K562 (cell line): ENCODE results near the gene PIGC. TPM values are rescaled to one million over a fixed set of nuclear protein-coding genes. Genes with fewer than 3 reads are reported as not detected.

ENCODE experiments used
- ASH1L ChIP-seq: fragments of 450-650 bp; IDR thresholded peaks from 2 replicates; pipeline ENCODE4 v1.6.1; 2018; ENCODE audit warnings: borderline replicate concordance, mild to moderate bottlenecking, low read depth; ENCODE audit not compliant: partially characterized antibody
- CBFA2T3 ChIP-seq: fragments of 450-650 bp; IDR thresholded peaks from 2 replicates; pipeline ENCODE4 v1.6.1; 2017
- CXXC5 ChIP-seq: fragments of 250-450 bp; sonication (Bioruptor Pico); IDR thresholded peaks from 2 replicates; pipeline ENCODE4 v1.8.0; 2022; ENCODE audit warnings: inconsistent platforms, mild to moderate bottlenecking, moderate library complexity
- E2F5 ChIP-seq: sonication (generic); formaldehyde crosslinking; IDR thresholded peaks from 2 replicates; pipeline ENCODE4 v1.8.0; 2022; ENCODE audit warnings: mild to moderate bottlenecking, missing genetic modification reagents
- EP300 ChIP-seq: IDR thresholded peaks from 2 replicates; pipeline ENCODE4 v1.6.1; 2012; ENCODE audit warnings: low read length, improper control_type of control experiment
- HDAC2 ChIP-seq: fragments of 450-650 bp; IDR thresholded peaks from 2 replicates; pipeline ENCODE4 v1.6.1; 2016; ENCODE audit warnings: mild to moderate bottlenecking
- KLF16 ChIP-seq: IDR thresholded peaks from 2 replicates; pipeline ENCODE4 v1.6.1; 2016; ENCODE audit warnings: antibody characterized with exemption
- MED1 ChIP-seq: sonication (generic); formaldehyde crosslinking; IDR thresholded peaks from 2 replicates; pipeline ENCODE4 v1.8.1; 2023; ENCODE audit warnings: missing genetic modification reagents, borderline replicate concordance
- MNT ChIP-seq, 2 experiments: fragments of 450-650 bp; conservative IDR thresholded peaks; 2 replicates each; pipeline ENCODE4 v1.6.1; 2017; ENCODE audit warnings: mild to moderate bottlenecking in 2 of 2, moderate library complexity in 2 of 2
- POLR2A ChIP-seq: fragments of 450-650 bp; conservative IDR thresholded peaks from 2 replicates; pipeline ENCODE4 v1.6.1; 2016
- PTTG1 ChIP-seq: fragments of 450-650 bp; IDR thresholded peaks from 2 replicates; pipeline ENCODE4 v1.6.1; 2016; ENCODE audit warnings: low read depth, mild to moderate bottlenecking, missing genetic modification characterization, missing compliant biosample characterization
- RERE ChIP-seq: sonication (generic); formaldehyde crosslinking; IDR thresholded peaks from 2 replicates; pipeline ENCODE4 v1.8.0; 2023; ENCODE audit warnings: missing genetic modification reagents, mild to moderate bottlenecking, borderline replicate concordance
- SIX5 ChIP-seq, 2 experiments: IDR thresholded peaks; 2 replicates each; pipeline ENCODE4 v1.6.1; 2011; ENCODE audit warnings: low read length in 2 of 2, borderline replicate concordance in 1 of 2, low read depth in 1 of 2, mild to moderate bottlenecking in 1 of 2, moderate library complexity in 1 of 2; ENCODE audit not compliant: insufficient read depth in 1 of 2
- STAT5A ChIP-seq: IDR thresholded peaks from 2 replicates; pipeline ENCODE4 v1.6.1; 2012; ENCODE audit warnings: low read length, inconsistent platforms, borderline replicate concordance
- TCF7L2 ChIP-seq: fragments of 150-350 bp; IDR thresholded peaks from 2 replicates; pipeline ENCODE4 v1.6.1; 2016; ENCODE audit warnings: low read depth, mild to moderate bottlenecking, low read length, moderate library complexity
- TEAD1 ChIP-seq, 2 experiments: fragments of 450-650 bp in 1 of 2; sonication (generic) in 1 of 2; formaldehyde crosslinking; IDR thresholded peaks; 2 replicates each; pipeline versions ENCODE4 v1.4.0 to v1.8.0; 2020 to 2022; ENCODE audit warnings: mild to moderate bottlenecking in 2 of 2, missing genetic modification reagents in 1 of 2
- TEAD4 ChIP-seq, 2 experiments: sonication (generic) in 1 of 2; formaldehyde crosslinking in 1 of 2; IDR thresholded peaks; 2 replicates each; pipeline versions ENCODE4 v1.6.1 to v1.8.0; 2012 to 2022; ENCODE audit warnings: borderline replicate concordance in 1 of 2, inconsistent platforms in 1 of 2, low read length in 1 of 2, mild to moderate bottlenecking in 1 of 2, missing genetic modification reagents in 1 of 2
- USF1 ChIP-seq: sonication (generic); formaldehyde crosslinking; IDR thresholded peaks from 2 replicates; pipeline ENCODE4 v1.9.0; 2022; ENCODE audit warnings: mild to moderate bottlenecking, missing genetic modification reagents
- ZNF282 ChIP-seq: sonication (generic); formaldehyde crosslinking; IDR thresholded peaks from 2 replicates; pipeline ENCODE4 v1.8.1; 2023; ENCODE audit warnings: missing genetic modification reagents
- ZNF695 ChIP-seq: fragments of 450-650 bp; formaldehyde crosslinking; IDR thresholded peaks from 2 replicates; pipeline ENCODE4 v1.4.0; 2020; ENCODE audit warnings: mild to moderate bottlenecking, moderate library complexity
- ZSCAN32 ChIP-seq: fragments of 450-650 bp; formaldehyde crosslinking; IDR thresholded peaks from 2 replicates; pipeline ENCODE4 v1.4.0; 2020; ENCODE audit warnings: mild to moderate bottlenecking, moderate library complexity
- polyA plus RNA-seq, 8 experiments: library from polyadenylated mRNA; depleted of rRNA in 4 of 8; stranded (reverse) in 5 of 8; unstranded in 3 of 8; fragments of >200 nt; fragmentation: Nextera tagmentation in 2 of 8; fragmentation: Illumina TruSeq in 1 of 8; extraction: Ambion mirVana in 2 of 8; extraction: Trizol in 1 of 8; gene quantifications; 2 replicates each; pipeline versions ENCODE4 v1.2.1 to v1.2.3, GENCODE V29; 2011 to 2014; ENCODE audit warnings: inconsistent platforms in 1 of 8, missing spikeins in 1 of 8
- total RNA-seq, 7 experiments: library from RNA; depleted of rRNA in 6 of 7; stranded (reverse); fragments of >200 nt in 6 of 7; fragmentation: Illumina TruSeq in 2 of 7; extraction: Trizol in 2 of 7; gene quantifications; 2 replicates each; pipeline versions ENCODE4 v1.2.1 to v1.2.3, GENCODE V29; 2011 to 2021; ENCODE audit warnings: low replicate concordance in 1 of 7

Gene PIGC
- total and polyA plus RNA-seq, 9 of the 15 experiments (the other 6 are each of a cell fraction or from before 2014, with no cell fraction given): 30.5 to 97.9 (median 54.7) TPM

- TF ChIP-seq MNT (conservative IDR thresholded peaks at IDR 0.05): peak in 1 of 2 experiments; percentile 41; a peak in 1 of 4 replicates
- TF ChIP-seq MED1: no peak
- TF ChIP-seq E2F5 (CRISPR knock-in tag): no peak
- no peak for TF ChIP-seq ZSCAN32 (CRISPR knock-in tag)
- TF ChIP-seq EP300: peak; percentile 44; the same call in 1 of the 2 replicates
- TF ChIP-seq ASH1L: no peak
- TF ChIP-seq TEAD4 (IDR thresholded peaks at IDR 0.05; ENCODE audit: low read length): peak; percentile 89
- TF ChIP-seq TEAD4 (CRISPR knock-in tag; IDR thresholded peaks at IDR 0.05; ENCODE audit: borderline replicate concordance): no peak
- TF ChIP-seq TCF7L2: no peak
- TF ChIP-seq TEAD1 (CRISPR knock-in tag; IDR thresholded peaks at IDR 0.05): peak in 1 of 2 experiments; percentile 62; a peak in 1 of 4 replicates
- TF ChIP-seq RERE (CRISPR knock-in tag): no peak
- TF ChIP-seq CXXC5 (CRISPR knock-in tag): peak; percentile 10; the same call in 1 of the 2 replicates
- TF ChIP-seq ZNF282 (CRISPR knock-in tag): no peak
- peak; percentile 94 for TF ChIP-seq CBFA2T3
- no peak for TF ChIP-seq POLR2A
- TF ChIP-seq SIX5 (IDR thresholded peaks at IDR 0.05; ENCODE audit: borderline replicate concordance in 1 of 2, insufficient read depth in 1 of 2, low read depth in 1 of 2, low read length in 2 of 2): no peak
- peak; percentile 74; the same call in 1 of the 2 replicates for TF ChIP-seq STAT5A
- TF ChIP-seq ZNF695 (CRISPR knock-in tag): no peak
- peak; percentile 60 for TF ChIP-seq KLF16
- no peak for TF ChIP-seq USF1 (CRISPR knock-in tag)
- peak; percentile 37; the same call in 1 of the 2 replicates for TF ChIP-seq HDAC2
- TF ChIP-seq PTTG1 (tag): no peak
These were observed 18.5 kb downstream of the PIGC start (continued) for GRCh38 chr1:172425339-172425738.
